Erythroblast (primary cell): Measurements from ENCODE around the gene MACROD2.

ENCODE experiments used
- GATA1 ChIP-seq: IDR thresholded peaks from 2 replicates; pipeline ENCODE4 v1.6.1; 2011; ENCODE audit warnings: low read depth, mild to moderate bottlenecking, control low read depth, low read length, moderate library complexity
- POLR2A ChIP-seq: IDR thresholded peaks from 2 replicates; pipeline ENCODE4 v1.6.1; 2011; ENCODE audit warnings: mild to moderate bottlenecking, low read length

- TF ChIP-seq POLR2A: no peak
- no peak for TF ChIP-seq GATA1
Measured at GRCh38 chr20:14778096-14778495, 782.8 kb downstream of the MACROD2 start.
